IMR-90 (cell line): Measurements from ENCODE around the gene STAG1. TPM values are rescaled to one million over a fixed set of nuclear protein-coding genes. Genes with fewer than 3 reads are reported as not detected.
"Not testable (repeated sequence)": the region's sequence is repeated elsewhere in the genome, so short reads cannot be mapped to it uniquely, and the experiment has no call there.

Experiments
- ATAC-seq: fragments of 200-7000 bp; cut with Tn5 transposase; 2 replicates; pipeline ENCODE4 v1.9.1; 2020; ENCODE audit warnings: low read depth, mild to moderate bottlenecking, moderate library complexity
- BruUV-seq: library from RNA; stranded (reverse); fragments of 400-500 nt; replicated peaks from 2 replicates; lab custom pipeline; 2021; lab: Mats Ljungman, UMichigan
- CTCF ChIA-PET: fragments of 300-600 bp; formaldehyde crosslinking; extraction: SDS; loops from one replicate; lab custom pipeline; 2021; ENCODE audit warnings: antibody characterized with exemption; lab: Yijun Ruan, JAX
- POLR2A ChIA-PET: fragments of 300-600 bp; sonication (Branson Sonifier 250); formaldehyde crosslinking; loops from one replicate; lab custom pipeline; 2022; ENCODE audit warnings: antibody characterized with exemption; ENCODE audit not compliant: unreplicated experiment; lab: Charles Lee
- DNase-seq: peaks from one replicate; pipeline ENCODE4 v3.0.0; 2013
- H2AFZ ChIP-seq: replicated peaks from 2 replicates; pipeline ENCODE3; 2013; ENCODE audit warnings: low read length, mild to moderate bottlenecking; ENCODE audit not compliant: poor library complexity
- H2AK5ac ChIP-seq: 2 replicates; pipeline ENCODE4 v1.6.1; 2013; ENCODE audit warnings: low read depth, low read length, inconsistent platforms
- H2AK9ac ChIP-seq: replicated peaks from 2 replicates; pipeline ENCODE3; 2013; ENCODE audit warnings: mild to moderate bottlenecking, low read depth, low read length, moderate library complexity; ENCODE audit not compliant: poor library complexity
- H2BK120ac ChIP-seq: 2 replicates; pipeline ENCODE4 v1.6.1; 2013; ENCODE audit warnings: low read depth, low read length, inconsistent platforms
- H2BK15ac ChIP-seq: 3 replicates; pipeline ENCODE4 v1.6.1; 2013; ENCODE audit warnings: low read depth, low read length, inconsistent platforms
- H2BK20ac ChIP-seq: 2 replicates; pipeline ENCODE4 v1.6.1; 2013; ENCODE audit warnings: low read depth, mild to moderate bottlenecking, inconsistent platforms, low read length, moderate library complexity
- H2BK5ac ChIP-seq: 2 replicates; pipeline ENCODE4 v1.6.1; 2013; ENCODE audit warnings: mild to moderate bottlenecking, low read depth, low read length, inconsistent platforms; ENCODE audit not compliant: poor library complexity, severe bottlenecking
- H3K14ac ChIP-seq: replicated peaks from 2 replicates; pipeline ENCODE4 v1.6.1; 2013; ENCODE audit warnings: low read depth, low read length, inconsistent platforms
- H3K18ac ChIP-seq: 2 replicates; pipeline ENCODE4 v1.6.1; 2013; ENCODE audit warnings: low read depth, low read length, control low read depth
- H3K23ac ChIP-seq: 2 replicates; pipeline ENCODE4 v1.6.1; 2013; ENCODE audit warnings: low read depth, low read length, inconsistent platforms
- H3K27ac ChIP-seq: 2 replicates; pipeline ENCODE4 v1.5.1; 2013; ENCODE audit warnings: mild to moderate bottlenecking, control low read depth, low read length; ENCODE audit not compliant: insufficient read depth
- H3K27me3 ChIP-seq: 2 replicates; pipeline ENCODE4 v1.6.1; 2013; ENCODE audit warnings: low read length; ENCODE audit not compliant: control insufficient read depth, insufficient read depth
- H3K36me3 ChIP-seq: 2 replicates; pipeline ENCODE4 v1.6.1; 2013; ENCODE audit warnings: low read length, mixed read lengths; ENCODE audit not compliant: control insufficient read depth, insufficient read depth
- H3K4ac ChIP-seq: 2 replicates; pipeline ENCODE4 v1.6.1; 2013; ENCODE audit warnings: low read depth, low read length, inconsistent platforms
- H3K4me1 ChIP-seq: 2 replicates; pipeline ENCODE4 v1.6.1; 2013; ENCODE audit warnings: low read length, mixed read lengths; ENCODE audit not compliant: control insufficient read depth, insufficient read depth
- H3K4me2 ChIP-seq: 2 replicates; pipeline ENCODE4 v1.6.1; 2013; ENCODE audit warnings: low read depth, mild to moderate bottlenecking, control low read depth, low read length, moderate library complexity
- H3K4me3 ChIP-seq: 2 replicates; pipeline ENCODE4 v1.5.1; 2013; ENCODE audit warnings: low read depth, mild to moderate bottlenecking, control low read depth, low read length, moderate library complexity; ENCODE audit not compliant: insufficient read depth
- H3K56ac ChIP-seq: 2 replicates; pipeline ENCODE4 v1.6.1; 2013; ENCODE audit warnings: low read length, inconsistent platforms; ENCODE audit not compliant: insufficient read depth; ENCODE audit errors: extremely low read depth
- H3K79me1 ChIP-seq, 2 experiments: 2 replicates each; pipeline ENCODE4 v1.6.1; 2013; ENCODE audit warnings: low read length in 2 of 2, inconsistent platforms in 1 of 2, low read depth in 1 of 2
- H3K9ac ChIP-seq: 2 replicates; pipeline ENCODE4 v1.6.1; 2013; ENCODE audit warnings: low read depth, low read length, control low read depth
- H3K9me1 ChIP-seq: 2 replicates; pipeline ENCODE4 v1.6.1; 2013; ENCODE audit warnings: low read length, inconsistent platforms; ENCODE audit not compliant: insufficient read depth
- H3K9me3 ChIP-seq: 2 replicates; pipeline ENCODE4 v1.6.1; 2013; ENCODE audit warnings: low read length; ENCODE audit not compliant: control insufficient read depth, insufficient read depth
- H4K20me1 ChIP-seq: 2 replicates; pipeline ENCODE4 v1.6.1; 2013; ENCODE audit warnings: low read length, inconsistent platforms; ENCODE audit not compliant: insufficient read depth
- H4K5ac ChIP-seq: 2 replicates; pipeline ENCODE4 v1.6.1; 2013; ENCODE audit warnings: mild to moderate bottlenecking, low read depth, low read length, control low read depth
- H4K8ac ChIP-seq, 2 experiments: 2 replicates each; pipeline ENCODE4 v1.6.1; 2013; ENCODE audit warnings: low read depth in 2 of 2, low read length in 2 of 2, control low read depth in 1 of 2, inconsistent platforms in 1 of 2
- H4K91ac ChIP-seq: 2 replicates; pipeline ENCODE4 v1.6.1; 2013; ENCODE audit warnings: low read depth, low read length, inconsistent platforms; ENCODE audit not compliant: insufficient read depth
- MAFK ChIP-seq: IDR thresholded peaks from 2 replicates; pipeline ENCODE4 v1.6.1; 2012; ENCODE audit warnings: low read depth, low read length, improper control_type of control experiment
- MAZ ChIP-seq: IDR thresholded peaks from 2 replicates; pipeline ENCODE4 v1.6.1; 2012; ENCODE audit warnings: low read depth, mild to moderate bottlenecking, low read length, improper control_type of control experiment, moderate library complexity, borderline replicate concordance
- MXI1 ChIP-seq: IDR thresholded peaks from 2 replicates; pipeline ENCODE4 v1.6.1; 2012; ENCODE audit warnings: low read depth, mild to moderate bottlenecking, low read length, moderate library complexity, borderline replicate concordance
- POLR2A ChIP-seq: IDR thresholded peaks from 2 replicates; pipeline ENCODE4 v1.6.1; 2012; ENCODE audit warnings: mild to moderate bottlenecking, low read depth, low read length
- RFX5 ChIP-seq: IDR thresholded peaks from 2 replicates; pipeline ENCODE4 v1.8.0; 2012; ENCODE audit warnings: low read depth, mild to moderate bottlenecking, low read length, moderate library complexity
- WGBS, 2 experiments: methylation state at CpG; one replicate each; pipeline versions ENCODE4 v1.1.5 to v1.1.7; 2013; ENCODE audit warnings: missing lambda C conversion rate in 2 of 2; ENCODE audit not compliant: insufficient read length in 1 of 2; ENCODE audit errors: extremely low coverage in 2 of 2; 5-methylcytosine and 5-hydroxymethylcytosine counted together
- dilution Hi-C: fragments of 300-500 bp; cut with HindIII; formaldehyde crosslinking; loops from one replicate; pipeline ENCODE4 v1.14.3; 2018; ENCODE audit warnings: low sequenced_read_pairs; ENCODE audit not compliant: unreplicated experiment
- in situ Hi-C: fragments of 300-500 bp; cut with MboI; formaldehyde crosslinking; loops from 3 replicates; pipeline ENCODE4 v1.14.3; 2019; ENCODE audit warnings: low sequenced_read_pairs, inconsistent platforms, mixed read lengths
- intact Hi-C: fragments of 100-400 bp; cut with micrococcal nuclease; formaldehyde crosslinking; loops from 2 replicates; pipeline ENCODE4 v1.10.0; 2022
- polyA plus RNA-seq, 3 experiments: library from polyadenylated mRNA; depleted of rRNA; stranded (reverse); fragments of >200 nt; gene quantifications; 2 replicates each; pipeline ENCODE4 v1.2.3, GENCODE V29; 2012; ENCODE audit warnings: low replicate concordance in 1 of 3
- total RNA-seq: library from RNA; depleted of rRNA; stranded (reverse); fragments of >200 nt; gene quantifications from 2 replicates; pipeline ENCODE4 v1.2.3, GENCODE V29; 2012
- TF ChIP-seq, protein P1 (sequence below): fragments of 150-350 bp; IDR thresholded peaks from 2 replicates; pipeline ENCODE4 v1.6.1; 2017; ENCODE audit warnings: mild to moderate bottlenecking, antibody characterized with exemption, low read length, low read depth

STAG1 gene
- total and polyA plus RNA-seq, 2 of the 4 experiments (the other 2 are of a cell fraction), result 9.6 to 32.3 TPM

DNA sequence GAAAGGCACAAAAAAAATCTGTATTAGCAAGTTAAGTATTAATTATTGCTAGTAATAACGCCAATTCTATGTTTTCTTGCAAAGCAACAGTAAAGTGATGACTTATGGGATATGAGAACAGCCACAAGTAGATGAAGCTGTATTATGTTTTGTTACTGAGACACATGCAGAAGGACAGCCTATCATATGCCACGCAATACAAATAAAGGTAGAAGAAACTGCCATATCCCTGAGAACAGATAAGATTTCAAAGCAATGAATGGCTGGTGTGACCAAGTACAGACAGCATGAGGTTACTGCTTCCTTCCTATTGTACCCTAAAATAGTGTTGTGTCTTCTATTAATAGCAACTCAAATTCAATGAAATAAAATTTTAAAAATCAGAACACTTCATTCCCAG, 26.7 kb downstream of the STAG1 start:
- Histone ChIP-seq H2AFZ (no peak overlapping the region), H2BK20ac (no peak overlapping the region), H4K5ac (no peak overlapping the region), H3K4ac (no peak overlapping the region), H3K14ac (no peak overlapping the region), H3K36me3 (no peaks in the 10 kb centered on the region), H4K91ac (no peak overlapping the region), H4K8ac (no peak overlapping the region), H2AK9ac (no peak overlapping the region), H3K18ac (no peak overlapping the region), H4K20me1 (peaks cover 21% of the 10 kb centered on the region), H3K9me3 (no peaks in the 10 kb centered on the region), H2BK120ac (no peak overlapping the region), H3K23ac (no peak overlapping the region), H3K9ac (no peak overlapping the region), H3K4me1 (peaks cover 5% of the 10 kb centered on the region), H3K27me3 (no peaks in the 10 kb centered on the region), H3K9me1 (peaks cover 8% of the 10 kb centered on the region; the same call in 1 of the 2 replicates), H2BK15ac (no peak overlapping the region), H3K4me3 (no peak overlapping the region), H3K79me1 (peaks cover 22 to 52% of the 10 kb centered on the region in 2 experiments), H3K56ac (no peak overlapping the region), H2BK5ac (no peak overlapping the region), H3K27ac (no peak overlapping the region), H3K4me2 (no peak overlapping the region), H2AK5ac (no peak overlapping the region)
- ATAC-seq (no peak), DNase-seq (no peak)
- in situ Hi-C loops (no loop called here), intact Hi-C loops (no loop called here), dilution Hi-C loops (no loop called here)
- no TSS peak for BruUV-seq
- ChIA-PET CTCF (no interaction called here), POLR2A (no interaction called here)
- TF ChIP-seq MXI1 (no peak), RFX5 (no peak), MAFK (no peak), MAZ (no peak), POLR2A (no peak)
- TF ChIP-seq, protein P1, sequence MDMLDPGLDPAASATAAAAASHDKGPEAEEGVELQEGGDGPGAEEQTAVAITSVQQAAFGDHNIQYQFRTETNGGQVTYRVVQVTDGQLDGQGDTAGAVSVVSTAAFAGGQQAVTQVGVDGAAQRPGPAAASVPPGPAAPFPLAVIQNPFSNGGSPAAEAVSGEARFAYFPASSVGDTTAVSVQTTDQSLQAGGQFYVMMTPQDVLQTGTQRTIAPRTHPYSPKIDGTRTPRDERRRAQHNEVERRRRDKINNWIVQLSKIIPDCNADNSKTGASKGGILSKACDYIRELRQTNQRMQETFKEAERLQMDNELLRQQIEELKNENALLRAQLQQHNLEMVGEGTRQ, result no peak
- WGBS, 2 experiments, result 100% methylated on average over 1 of the region's 2 CpGs; no CpG with 5 or more reads in 1 of the 2 experiments

DNA sequence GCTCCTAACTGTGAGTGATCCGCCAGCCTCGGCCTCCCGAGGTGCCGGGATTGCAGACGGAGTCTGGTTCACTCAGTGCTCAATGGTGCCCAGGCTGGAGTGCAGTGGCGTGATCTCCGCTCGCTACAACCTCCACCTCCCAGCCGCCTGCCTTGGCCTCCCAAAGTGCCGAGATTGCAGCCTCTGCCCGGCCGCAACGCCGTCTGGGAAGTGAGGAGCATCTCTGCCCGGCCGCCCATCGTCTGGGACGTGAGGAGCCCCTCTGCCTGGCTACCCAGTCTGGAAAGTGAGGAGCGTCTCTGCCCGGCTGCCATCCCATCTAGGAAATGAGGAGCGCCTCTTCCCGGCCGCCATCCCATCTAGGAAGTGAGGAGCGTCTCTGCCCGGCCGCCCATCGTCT, 29.3 kb downstream of the STAG1 start:
- H2AK5ac ChIP-seq, H4K5ac ChIP-seq, H3K27me3 ChIP-seq, H3K4me3 ChIP-seq, dilution Hi-C loops, H4K91ac ChIP-seq, H2BK20ac ChIP-seq, in situ Hi-C loops, ATAC-seq, CTCF ChIA-PET, H3K23ac ChIP-seq, H2AFZ ChIP-seq, H4K8ac ChIP-seq, DNase-seq, H3K36me3 ChIP-seq, BruUV-seq, POLR2A ChIA-PET, H3K27ac ChIP-seq, H2BK5ac ChIP-seq, H3K9me1 ChIP-seq, H3K18ac ChIP-seq, H3K9ac ChIP-seq, H3K14ac ChIP-seq, H2AK9ac ChIP-seq, H3K9me3 ChIP-seq, intact Hi-C loops, H2BK120ac ChIP-seq, H3K4me2 ChIP-seq, H3K56ac ChIP-seq, H3K4me1 ChIP-seq, H3K4ac ChIP-seq, H2BK15ac ChIP-seq: not testable (repeated sequence)
- Histone ChIP-seq H3K79me1 (peaks cover 25 to 54% of the 10 kb centered on the region in 2 experiments), H4K20me1 (peaks cover 16% of the 10 kb centered on the region)
- WGBS, 2 experiments, result no CpG with 5 or more reads among the region's 27 CpGs
